GM06990 (cell line): ENCODE data around the gene FCN3.

Experiments
- DNase-seq: peaks from one replicate; pipeline ENCODE4 v3.0.0-alpha.2; 2011; ENCODE audit not compliant: insufficient read length; ENCODE audit errors: extremely low read depth
- H3K27me3 ChIP-seq: replicated peaks from 2 replicates; pipeline ENCODE4 v1.6.0; 2011; ENCODE audit warnings: low read length; ENCODE audit not compliant: control insufficient read depth, insufficient read depth
- H3K36me3 ChIP-seq: 2 replicates; pipeline ENCODE4 v1.5.1; 2011; ENCODE audit warnings: low read length; ENCODE audit not compliant: control insufficient read depth, insufficient read depth
- H3K4me3 ChIP-seq: replicated peaks from 2 replicates; pipeline ENCODE4 v1.5.1; 2011; ENCODE audit warnings: low read depth, mild to moderate bottlenecking, control low read depth, low read length
- TF ChIP-seq, protein P1 (sequence below): IDR thresholded peaks from 2 replicates; pipeline ENCODE4 v1.5.1; 2011; ENCODE audit warnings: low read length, control low read depth, mild to moderate bottlenecking, inconsistent platforms; ENCODE audit not compliant: insufficient read depth, poor library complexity, severe bottlenecking

The FCN3 gene

DNA sequence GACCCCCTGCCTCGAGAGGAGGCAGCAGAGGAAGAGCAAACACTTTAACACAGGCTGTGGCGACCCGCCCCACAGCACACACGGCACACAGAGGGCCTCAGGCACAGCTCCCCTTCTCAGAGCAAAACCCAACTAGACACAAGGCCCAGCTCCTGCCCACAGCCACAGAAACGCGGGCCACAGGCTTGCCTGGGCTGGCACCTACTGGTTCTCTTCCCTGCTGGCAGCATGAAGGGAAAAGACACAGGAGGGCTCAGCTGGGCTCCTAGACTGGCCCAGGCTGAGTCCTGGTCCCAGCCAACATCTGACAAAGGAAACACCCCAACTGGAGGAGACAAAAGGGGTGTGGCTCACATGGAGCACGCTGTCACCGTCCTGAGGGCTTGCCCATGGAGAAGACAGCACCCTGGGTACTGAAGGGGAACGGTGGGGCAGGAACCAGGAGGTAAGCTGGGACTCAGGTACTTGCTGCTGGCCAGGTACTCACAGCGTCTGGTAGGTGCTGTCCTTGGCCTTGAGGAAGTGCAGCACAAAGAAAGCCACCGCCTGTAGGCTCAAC lies 5.0 kb upstream of the FCN3 start:
- peaks cover 1% of the 10 kb centered on the region for H3K27me3 ChIP-seq
- no peak for DNase-seq
- TF ChIP-seq, protein P1, sequence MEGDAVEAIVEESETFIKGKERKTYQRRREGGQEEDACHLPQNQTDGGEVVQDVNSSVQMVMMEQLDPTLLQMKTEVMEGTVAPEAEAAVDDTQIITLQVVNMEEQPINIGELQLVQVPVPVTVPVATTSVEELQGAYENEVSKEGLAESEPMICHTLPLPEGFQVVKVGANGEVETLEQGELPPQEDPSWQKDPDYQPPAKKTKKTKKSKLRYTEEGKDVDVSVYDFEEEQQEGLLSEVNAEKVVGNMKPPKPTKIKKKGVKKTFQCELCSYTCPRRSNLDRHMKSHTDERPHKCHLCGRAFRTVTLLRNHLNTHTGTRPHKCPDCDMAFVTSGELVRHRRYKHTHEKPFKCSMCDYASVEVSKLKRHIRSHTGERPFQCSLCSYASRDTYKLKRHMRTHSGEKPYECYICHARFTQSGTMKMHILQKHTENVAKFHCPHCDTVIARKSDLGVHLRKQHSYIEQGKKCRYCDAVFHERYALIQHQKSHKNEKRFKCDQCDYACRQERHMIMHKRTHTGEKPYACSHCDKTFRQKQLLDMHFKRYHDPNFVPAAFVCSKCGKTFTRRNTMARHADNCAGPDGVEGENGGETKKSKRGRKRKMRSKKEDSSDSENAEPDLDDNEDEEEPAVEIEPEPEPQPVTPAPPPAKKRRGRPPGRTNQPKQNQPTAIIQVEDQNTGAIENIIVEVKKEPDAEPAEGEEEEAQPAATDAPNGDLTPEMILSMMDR, result no peak
- H3K36me3 ChIP-seq, result no peaks in the 10 kb centered on the region
- H3K4me3 ChIP-seq, result no peak overlapping the region

DNA sequence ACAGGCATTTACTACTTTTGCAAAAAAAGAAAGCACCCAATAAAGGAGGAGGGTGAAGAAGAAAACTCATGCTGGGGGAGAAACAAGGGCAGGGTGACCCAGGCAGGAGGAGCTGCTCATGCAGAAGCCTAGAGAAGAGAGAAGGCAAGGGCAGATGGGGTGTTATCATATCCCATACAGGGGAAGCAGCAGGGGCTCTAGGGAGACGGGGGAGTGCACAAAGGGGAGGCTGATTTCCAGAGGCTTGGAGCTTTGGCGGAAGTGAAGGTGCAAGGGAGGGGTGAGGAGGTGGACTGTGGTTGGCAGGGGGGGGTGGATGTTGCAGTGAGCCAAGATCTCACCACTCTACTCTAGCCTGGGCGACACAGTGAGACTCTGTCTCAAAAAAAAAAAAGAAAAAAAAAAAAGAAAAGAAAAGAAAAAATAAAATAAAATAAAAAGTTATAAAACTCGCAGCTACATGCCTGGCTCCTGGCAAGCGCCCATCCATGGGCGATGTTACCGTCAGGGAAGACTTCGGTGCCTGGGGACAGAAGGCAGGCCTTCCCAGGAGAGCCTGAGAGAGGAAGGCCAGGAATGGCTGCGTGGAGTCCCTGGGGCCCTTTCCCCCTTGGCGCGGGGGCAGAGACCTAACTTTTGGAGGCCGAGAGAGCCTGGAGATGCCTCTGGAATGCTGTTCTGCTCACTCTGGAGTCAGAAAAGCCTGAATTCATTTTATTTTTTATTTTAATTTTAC lies 3.3 kb upstream of the FCN3 start:
- no peaks in the 10 kb centered on the region for H3K36me3 ChIP-seq
- H3K4me3 ChIP-seq, result no peak overlapping the region

DNA sequence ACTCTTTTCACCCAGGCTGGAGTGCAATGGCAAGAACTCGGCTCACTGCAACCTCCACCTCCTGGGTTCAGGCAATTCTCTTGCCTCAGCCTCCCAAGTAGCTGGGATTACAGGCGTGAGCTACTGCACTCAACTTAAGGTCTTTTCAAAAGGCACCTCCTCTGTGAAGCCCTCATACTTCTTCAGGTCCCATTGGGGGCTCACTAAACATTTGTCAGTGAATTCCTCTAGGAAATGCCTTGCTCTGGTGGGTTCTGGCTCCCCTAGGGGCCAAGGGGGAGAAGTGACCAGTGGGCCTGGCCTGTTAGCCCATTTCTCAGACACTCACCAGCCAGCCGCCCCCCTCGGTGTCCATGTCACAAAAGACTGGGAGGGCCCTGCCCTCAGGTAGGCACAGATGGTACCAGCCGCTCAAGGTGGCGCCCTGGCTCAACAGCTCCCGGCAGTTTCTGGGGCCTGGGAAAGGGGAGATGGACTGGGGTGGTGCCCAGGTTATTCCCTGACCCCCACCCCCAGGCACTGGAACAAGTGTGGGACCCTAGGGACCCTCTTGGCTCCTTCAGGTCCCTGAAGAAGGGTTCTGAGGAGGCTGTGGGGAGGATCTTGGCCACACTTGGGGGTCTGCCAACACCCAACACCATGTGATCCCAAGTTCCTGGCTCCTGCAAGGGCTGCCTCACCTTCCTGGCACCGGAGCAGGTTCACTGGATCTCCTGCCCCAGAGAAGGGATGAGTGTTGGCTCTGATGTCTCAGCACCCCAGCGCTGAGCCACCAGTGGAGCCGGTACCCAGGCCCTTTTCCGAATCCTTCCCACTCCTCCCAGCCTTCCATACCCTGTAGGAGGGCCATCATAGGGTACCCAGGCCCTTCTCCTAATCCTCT lies 1.6 kb downstream of the FCN3 start:
- H3K4me3 ChIP-seq, result no peak overlapping the region
- no peak for DNase-seq
- H3K36me3 ChIP-seq, result no peaks in the 10 kb centered on the region
- TF ChIP-seq, protein P1, result peak; percentile 32
- H3K27me3 ChIP-seq, result peaks cover 1% of the 10 kb centered on the region

More for the DNA sequence above, 3.3 kb upstream of the FCN3 start:
- H3K27me3 ChIP-seq, result peaks cover 1% of the 10 kb centered on the region
- TF ChIP-seq, protein P1, result no peak
- DNase-seq, result no peak

DNA sequence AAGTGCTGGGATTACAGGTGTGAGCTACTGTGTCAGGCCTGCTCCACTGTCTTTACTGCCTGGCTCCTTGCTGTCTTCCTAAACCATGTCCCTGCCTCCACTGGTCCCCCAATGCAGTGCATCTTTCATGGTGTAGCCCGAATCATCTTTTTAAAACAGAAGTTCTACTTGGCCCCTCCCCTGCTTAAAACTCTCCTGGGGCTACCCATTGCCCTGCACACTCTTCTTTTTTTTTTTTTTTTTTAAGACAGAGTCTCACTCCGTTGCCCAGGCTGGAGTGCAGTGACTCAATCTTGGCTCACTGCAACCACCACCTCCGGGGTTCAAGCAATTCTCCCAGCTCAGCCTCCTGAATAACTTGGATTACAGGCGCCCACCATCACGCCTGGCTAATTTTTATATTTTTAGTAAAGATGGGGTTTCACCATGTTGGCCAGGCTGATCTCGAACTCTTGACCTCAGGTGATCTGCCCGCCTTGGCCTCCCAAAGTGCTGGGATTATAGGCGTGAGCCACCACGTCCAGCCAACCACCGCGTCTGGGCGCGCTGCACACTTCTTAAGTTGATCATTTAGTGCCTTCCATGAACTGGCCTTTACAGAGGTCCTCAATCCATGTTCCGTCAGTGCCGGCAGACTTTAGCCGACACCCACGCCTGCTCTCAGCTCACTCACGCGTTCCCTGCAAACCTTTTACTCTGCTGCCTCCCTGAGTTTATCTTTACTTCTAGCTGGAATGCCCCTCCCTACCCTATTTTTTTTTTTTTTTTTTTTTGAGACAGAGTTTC lies 2.4 kb downstream of the FCN3 start:
- Histone ChIP-seq H3K4me3 (no peak overlapping the region), H3K36me3 (no peaks in the 10 kb centered on the region), H3K27me3 (peaks cover 1% of the 10 kb centered on the region)
- DNase-seq, result no peak
- TF ChIP-seq, protein P1, result no peak

DNA sequence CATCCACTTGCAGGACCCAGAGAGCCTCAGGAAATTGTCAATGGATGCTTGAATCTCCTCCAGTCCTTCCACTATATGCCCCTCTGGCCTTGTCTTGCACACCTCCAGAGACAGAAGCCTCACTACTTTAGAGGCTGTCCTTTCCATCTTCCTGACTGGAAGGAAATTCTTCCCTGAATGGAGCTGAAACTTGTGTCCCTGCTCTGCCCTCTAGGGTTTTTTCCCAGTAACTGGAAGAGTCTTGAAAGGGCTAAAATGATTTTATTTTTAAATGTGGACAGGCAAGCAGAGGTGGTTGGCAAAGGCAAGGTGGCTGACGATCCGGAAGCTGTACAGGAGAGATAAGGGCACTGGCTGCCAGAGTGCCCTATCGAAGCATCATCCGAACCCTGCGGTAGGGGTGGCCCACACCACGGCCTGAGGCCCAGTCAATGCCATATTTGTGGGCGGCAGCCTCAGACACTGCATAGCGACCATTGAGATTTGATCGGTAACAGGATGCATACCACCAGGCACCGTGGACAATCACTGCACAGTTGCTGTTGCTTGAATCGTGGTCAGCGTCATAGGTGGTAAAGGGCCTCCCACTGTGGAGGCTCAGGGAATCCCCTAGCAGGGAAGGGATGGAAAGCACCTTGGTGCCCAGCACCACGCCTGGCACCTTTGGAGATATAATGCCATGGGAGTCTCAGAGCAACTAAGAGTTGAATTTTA lies 5.6 kb downstream of the FCN3 start:
- TF ChIP-seq, protein P1, result no peak
- Histone ChIP-seq H3K27me3 (no peaks in the 10 kb centered on the region), H3K36me3 (no peaks in the 10 kb centered on the region), H3K4me3 (no peak overlapping the region)
- DNase-seq, result no peak
